Esophagus mucosa (tissue), 1 donor: ENCODE data around the gene STEAP4. TPM values are rescaled to one million over a fixed set of nuclear protein-coding genes. Genes with fewer than 3 reads are reported as not detected.

Source experiments
- ATAC-seq: fragments of 200-7000 bp; cut with Tn5 transposase; one replicate; pipeline ENCODE4 v1.9.1; 2020
- total RNA-seq: library from RNA; stranded (reverse); gene quantifications from one replicate; pipeline ENCODE4 v1.2.4, GENCODE V29; 2023
- donor health status: DM: yes; HTN: yes; CAD: no.

STEAP4 gene
- 23.6 TPM for total RNA-seq

- peak; percentile 93 for ATAC-seq
These were observed at the start of gene STEAP4 for GRCh38 chr7:88306590-88307048. Gene STEAP4, minus strand, starts transcription at chr7:88306894. Its CDS starts 22,625 bp downstream, at chr7:88284269.

- no peak for ATAC-seq
These were observed 48.3 kb upstream of the STEAP4 start for GRCh38 chr7:88355011-88355410.

GRCh38 chr7:88350118-88350517 is 43.4 kb upstream of the STEAP4 start:
- ATAC-seq = no peak

GRCh38 chr7:88347517-88347916 is 40.8 kb upstream of the STEAP4 start:
- ATAC-seq = no peak

GRCh38 chr7:88347090-88347489 is 40.4 kb upstream of the STEAP4 start:
- ATAC-seq = no peak

- ATAC-seq = no peak
These were observed 39.7 kb upstream of the STEAP4 start for GRCh38 chr7:88346357-88346756.

GRCh38 chr7:88344956-88345832 is 38.5 kb upstream of the STEAP4 start:
- no peak for ATAC-seq

GRCh38 chr7:88344271-88344670 is 37.6 kb upstream of the STEAP4 start:
- no peak for ATAC-seq

- no peak for ATAC-seq
These were observed 32.7 kb upstream of the STEAP4 start for GRCh38 chr7:88339195-88339922.

GRCh38 chr7:88338503-88338902 is 31.8 kb upstream of the STEAP4 start:
- no peak for ATAC-seq

GRCh38 chr7:88337572-88337971 is 30.9 kb upstream of the STEAP4 start:
- ATAC-seq = peak; percentile 49

GRCh38 chr7:88331322-88331721 is 24.6 kb upstream of the STEAP4 start:
- ATAC-seq = no peak

- no peak for ATAC-seq
These were observed 23.1 kb upstream of the STEAP4 start for GRCh38 chr7:88329532-88330463.

- no peak for ATAC-seq
These were observed 22.1 kb upstream of the STEAP4 start for GRCh38 chr7:88328787-88329186.

- ATAC-seq = no peak
These were observed 18.0 kb upstream of the STEAP4 start for GRCh38 chr7:88324699-88325098.

GRCh38 chr7:88322151-88322550 is 15.5 kb upstream of the STEAP4 start:
- ATAC-seq = peak; percentile 84

GRCh38 chr7:88321694-88322093 is 15.0 kb upstream of the STEAP4 start:
- ATAC-seq = no peak

- peak; percentile 89 for ATAC-seq
These were observed 11.5 kb upstream of the STEAP4 start for GRCh38 chr7:88318196-88318595.

GRCh38 chr7:88317422-88317821 is 10.7 kb upstream of the STEAP4 start:
- peak; percentile 55 for ATAC-seq

- ATAC-seq = no peak
These were observed 9.8 kb upstream of the STEAP4 start for GRCh38 chr7:88316456-88316855.

- no peak for ATAC-seq
These were observed 8.8 kb upstream of the STEAP4 start for GRCh38 chr7:88315522-88315921.

- no peak for ATAC-seq
These were observed 7.4 kb upstream of the STEAP4 start for GRCh38 chr7:88314061-88314491.
